DMS79 treated with DMSO at 0.1 percent for 48 hours (cell line): ENCODE results near the gene IER3.

Experiments
- DNase-seq: peaks from one replicate; lab custom pipeline; 2025; lab: John Stamatoyannopoulos, UW

Gene IER3

DNA sequence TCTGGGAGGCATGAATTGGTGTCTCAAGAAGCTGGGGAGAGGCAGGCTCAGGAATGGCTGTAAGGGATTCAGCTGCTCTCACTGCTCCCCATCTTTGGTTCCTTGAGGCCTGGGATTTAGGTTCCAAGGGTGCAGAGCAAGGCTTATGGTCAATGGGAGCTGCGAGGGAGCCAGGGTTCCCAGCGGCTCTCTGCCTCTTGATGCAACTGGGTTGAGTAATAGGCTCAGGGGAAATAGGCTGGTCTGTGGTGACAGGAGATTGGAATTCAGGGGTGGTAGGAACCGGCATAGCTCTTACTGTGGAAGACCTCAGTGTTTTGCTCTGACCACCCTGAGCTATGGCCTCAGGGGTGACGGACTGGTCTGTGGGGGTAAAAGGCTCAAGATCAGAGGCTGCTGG is 40.5 kb downstream of the IER3 start:
- DNase-seq: no peak

GRCh38 chr6:30703011-30703410 is 41.3 kb downstream of the IER3 start:
- DNase-seq: no peak

GRCh38 chr6:30700340-30700739 is 44.0 kb downstream of the IER3 start:
- DNase-seq: no peak

- no peak for DNase-seq
Observed at GRCh38 chr6:30696432-30696831, 47.9 kb downstream of the IER3 start.
